Sigmoid colon (tissue), 3 donors: Measurements from ENCODE around the gene TMEM51.

ENCODE experiments used
- POLR2A ChIP-seq, 2 donors: fragments of 450-650 bp; IDR thresholded peaks; one replicate each; pipeline ENCODE4 v1.6.1; 2016; ENCODE audit warnings: antibody characterized with exemption in 2 of 2, mild to moderate bottlenecking in 2 of 2, moderate library complexity in 2 of 2
- TF ChIP-seq, protein P1 (sequence below), 4 experiments: fragments of 450-650 bp in 3 of 4; fragments of 200-600 bp in 1 of 4; IDR thresholded peaks; one replicate each; pipeline ENCODE4 v1.5.1; 2016 to 2019; ENCODE audit warnings: antibody characterized with exemption in 4 of 4, mild to moderate bottlenecking in 3 of 4, moderate library complexity in 2 of 4

DNA sequence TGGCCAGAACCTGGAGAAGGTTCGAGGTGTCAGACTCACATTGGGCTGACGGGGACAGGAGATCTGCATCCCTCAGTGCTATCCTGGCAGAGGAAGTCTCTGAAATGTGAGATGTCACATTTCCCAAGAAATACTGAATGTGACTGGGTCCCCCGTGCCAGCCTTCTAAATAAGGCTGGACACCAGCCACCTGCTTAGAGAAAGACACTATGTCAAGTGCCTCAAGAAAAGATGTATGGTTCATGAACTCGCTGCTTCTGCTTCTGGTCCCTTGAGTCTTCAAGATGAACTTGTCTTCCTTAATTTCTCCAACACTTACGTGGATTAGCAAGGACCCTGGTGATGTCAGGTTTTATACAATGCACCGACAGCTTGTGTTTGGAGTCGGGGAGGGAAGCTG is 51.4 kb downstream of the TMEM51 start:
- TF ChIP-seq, protein P1, sequence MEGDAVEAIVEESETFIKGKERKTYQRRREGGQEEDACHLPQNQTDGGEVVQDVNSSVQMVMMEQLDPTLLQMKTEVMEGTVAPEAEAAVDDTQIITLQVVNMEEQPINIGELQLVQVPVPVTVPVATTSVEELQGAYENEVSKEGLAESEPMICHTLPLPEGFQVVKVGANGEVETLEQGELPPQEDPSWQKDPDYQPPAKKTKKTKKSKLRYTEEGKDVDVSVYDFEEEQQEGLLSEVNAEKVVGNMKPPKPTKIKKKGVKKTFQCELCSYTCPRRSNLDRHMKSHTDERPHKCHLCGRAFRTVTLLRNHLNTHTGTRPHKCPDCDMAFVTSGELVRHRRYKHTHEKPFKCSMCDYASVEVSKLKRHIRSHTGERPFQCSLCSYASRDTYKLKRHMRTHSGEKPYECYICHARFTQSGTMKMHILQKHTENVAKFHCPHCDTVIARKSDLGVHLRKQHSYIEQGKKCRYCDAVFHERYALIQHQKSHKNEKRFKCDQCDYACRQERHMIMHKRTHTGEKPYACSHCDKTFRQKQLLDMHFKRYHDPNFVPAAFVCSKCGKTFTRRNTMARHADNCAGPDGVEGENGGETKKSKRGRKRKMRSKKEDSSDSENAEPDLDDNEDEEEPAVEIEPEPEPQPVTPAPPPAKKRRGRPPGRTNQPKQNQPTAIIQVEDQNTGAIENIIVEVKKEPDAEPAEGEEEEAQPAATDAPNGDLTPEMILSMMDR (IDR thresholded peaks at IDR 0.05), result no peak
- TF ChIP-seq POLR2A (IDR thresholded peaks at IDR 0.05), result no peak
